ENCODE results near the gene RPA3.

The RPA3 gene

GRCh38 chr7:7651479-7651878, 66.9 kb downstream of the RPA3 start:
- no peak for DNase-seq

- DNase-seq: no peak
Observed at GRCh38 chr7:7650682-7651206, 67.7 kb downstream of the RPA3 start.

GRCh38 chr7:7647495-7648036, 70.8 kb downstream of the RPA3 start:
- peak in 1 of 2 experiments; percentile 1 for DNase-seq

GRCh38 chr7:7642081-7642480, 76.3 kb downstream of the RPA3 start:
- no peak for DNase-seq

GRCh38 chr7:7641129-7641663, 77.2 kb downstream of the RPA3 start:
- peak; percentile 12 to 53 for DNase-seq

GRCh38 chr7:7640221-7641128, 77.9 kb downstream of the RPA3 start, which contains the start of gene UMAD1:
Gene UMAD1, plus strand, starts transcription at chr7:7640752. Its CDS starts 32,620 bp downstream, at chr7:7673372.
- DNase-seq: peak; percentile 97 to 98

- DNase-seq: no peak
Observed at GRCh38 chr7:7639847-7640220, 78.6 kb downstream of the RPA3 start.

- no peak for DNase-seq
Observed at GRCh38 chr7:7639421-7639820, 79.0 kb downstream of the RPA3 start.

GRCh38 chr7:7630626-7631329, 87.6 kb downstream of the RPA3 start:
- DNase-seq: no peak

GRCh38 chr7:7628476-7628875, 89.9 kb downstream of the RPA3 start:
- no peak for DNase-seq

- no peak for DNase-seq
Observed at GRCh38 chr7:7620644-7621210, 97.7 kb downstream of the RPA3 start.

GRCh38 chr7:7620236-7620635, 98.2 kb downstream of the RPA3 start:
- no peak for DNase-seq

- DNase-seq: no peak
Observed at GRCh38 chr7:7618410-7618809, 100.0 kb downstream of the RPA3 start.

GRCh38 chr7:7617550-7617949, 100.9 kb downstream of the RPA3 start:
- no peak for DNase-seq

GRCh38 chr7:7614018-7614741, 104.2 kb downstream of the RPA3 start:
- DNase-seq: no peak

- no peak for DNase-seq
Observed at GRCh38 chr7:7613210-7613609, 105.2 kb downstream of the RPA3 start.

GRCh38 chr7:7612519-7612918, 105.9 kb downstream of the RPA3 start:
- DNase-seq: no peak

GRCh38 chr7:7609330-7609729, 109.1 kb downstream of the RPA3 start:
- no peak for DNase-seq

GRCh38 chr7:7607010-7607409, 111.4 kb downstream of the RPA3 start:
- no peak for DNase-seq

GRCh38 chr7:7596176-7596575, 122.2 kb downstream of the RPA3 start:
- DNase-seq: no peak

- peak in 1 of 2 experiments; percentile 47 for DNase-seq
Observed at GRCh38 chr7:7595451-7595850, 123.0 kb downstream of the RPA3 start.

Measured in NCI-H524 (cell line).